Thyroid gland (tissue), 4 donors: ENCODE measurements around the gene NTF3.

ENCODE experiments used
- POLR2A ChIP-seq, 2 donors: fragments of 450-650 bp; IDR thresholded peaks; one replicate each; pipeline ENCODE4 v1.6.1; 2017; ENCODE audit warnings: antibody characterized with exemption in 2 of 2, mild to moderate bottlenecking in 2 of 2, moderate library complexity in 1 of 2
- TF ChIP-seq, protein P1 (sequence below), 6 experiments: fragments of 200-600 bp in 3 of 6; fragments of 450-650 bp in 3 of 6; sonication (generic) in 3 of 6; IDR thresholded peaks; one replicate each; pipeline ENCODE4 v1.5.1; 2016 to 2019; ENCODE audit warnings: antibody characterized with exemption in 6 of 6, mild to moderate bottlenecking in 2 of 6, inconsistent platforms in 1 of 6, moderate library complexity in 1 of 6

DNA sequence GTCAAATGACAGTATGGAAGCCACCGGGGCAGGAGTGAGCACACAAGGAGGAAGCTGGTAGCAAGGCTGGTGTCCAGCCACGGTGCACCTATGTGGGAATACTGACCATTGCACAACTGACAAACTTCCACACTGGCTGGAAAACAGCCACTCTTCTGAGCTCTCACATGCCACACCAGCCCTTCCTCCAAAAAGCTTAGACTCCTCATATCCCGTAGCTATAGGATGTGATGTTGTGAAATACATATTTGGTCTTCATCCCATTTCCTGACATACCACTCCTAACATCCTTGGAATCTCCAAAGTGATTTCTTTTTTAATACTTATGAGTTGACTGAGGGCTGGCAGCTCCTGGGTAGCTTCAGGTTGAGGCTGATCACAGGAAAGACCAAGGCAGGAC is 103.6 kb downstream of the NTF3 start:
- TF ChIP-seq, protein P1, sequence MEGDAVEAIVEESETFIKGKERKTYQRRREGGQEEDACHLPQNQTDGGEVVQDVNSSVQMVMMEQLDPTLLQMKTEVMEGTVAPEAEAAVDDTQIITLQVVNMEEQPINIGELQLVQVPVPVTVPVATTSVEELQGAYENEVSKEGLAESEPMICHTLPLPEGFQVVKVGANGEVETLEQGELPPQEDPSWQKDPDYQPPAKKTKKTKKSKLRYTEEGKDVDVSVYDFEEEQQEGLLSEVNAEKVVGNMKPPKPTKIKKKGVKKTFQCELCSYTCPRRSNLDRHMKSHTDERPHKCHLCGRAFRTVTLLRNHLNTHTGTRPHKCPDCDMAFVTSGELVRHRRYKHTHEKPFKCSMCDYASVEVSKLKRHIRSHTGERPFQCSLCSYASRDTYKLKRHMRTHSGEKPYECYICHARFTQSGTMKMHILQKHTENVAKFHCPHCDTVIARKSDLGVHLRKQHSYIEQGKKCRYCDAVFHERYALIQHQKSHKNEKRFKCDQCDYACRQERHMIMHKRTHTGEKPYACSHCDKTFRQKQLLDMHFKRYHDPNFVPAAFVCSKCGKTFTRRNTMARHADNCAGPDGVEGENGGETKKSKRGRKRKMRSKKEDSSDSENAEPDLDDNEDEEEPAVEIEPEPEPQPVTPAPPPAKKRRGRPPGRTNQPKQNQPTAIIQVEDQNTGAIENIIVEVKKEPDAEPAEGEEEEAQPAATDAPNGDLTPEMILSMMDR (IDR thresholded peaks at IDR 0.05) = no peak
- no peak for TF ChIP-seq POLR2A (IDR thresholded peaks at IDR 0.05)
